Neural crest cell (in vitro differentiated cells): ENCODE data around the gene SERPINI1. TPM values are rescaled to one million over a fixed set of nuclear protein-coding genes. Genes with fewer than 3 reads are reported as not detected.

Experiments
- DNase-seq: peaks from one replicate; pipeline ENCODE4 v3.0.0; 2021; ENCODE audit warnings: low read depth, mixed read lengths, low spot score
- H3K27ac Mint-ChIP-seq: one replicate; pipeline ENCODE4 v1.8.0; 2021; ENCODE audit warnings: mild to moderate bottlenecking, mixed read lengths; ENCODE audit not compliant: unreplicated experiment
- H3K27me3 Mint-ChIP-seq: 2 replicates; pipeline ENCODE4 v1.8.0; 2021; ENCODE audit warnings: low read depth, mild to moderate bottlenecking, mixed read lengths
- H3K36me3 Mint-ChIP-seq: 2 replicates; pipeline ENCODE4 v1.8.0; 2021; ENCODE audit warnings: low read depth, mild to moderate bottlenecking, mixed read lengths
- H3K4me1 Mint-ChIP-seq: 2 replicates; pipeline ENCODE4 v1.8.0; 2021; ENCODE audit warnings: mixed read lengths
- H3K4me3 Mint-ChIP-seq: one replicate; pipeline ENCODE4 v1.8.0; 2021; ENCODE audit warnings: mild to moderate bottlenecking, mixed read lengths
- H3K9me3 Mint-ChIP-seq: 2 replicates; pipeline ENCODE4 v1.8.0; 2021; ENCODE audit warnings: mixed read lengths
- CTCF ChIP-seq: fragments of 200-600 bp; sonication (generic); conservative IDR thresholded peaks from 2 replicates; pipeline ENCODE4 v1.5.0; 2021; ENCODE audit warnings: antibody characterized with exemption, mild to moderate bottlenecking
- total RNA-seq: library from RNA; stranded (reverse); gene quantifications from 2 replicates; pipeline ENCODE4 v1.2.1, GENCODE V29; 2021

SERPINI1 gene
- total RNA-seq, 1 donor from 2014 or later, result 1.0 TPM

- no peaks in the 10 kb centered on the region for H3K36me3 Mint-ChIP-seq
- H3K4me3 Mint-ChIP-seq, result no peak overlapping the region
Measured at GRCh38 chr3:167855306-167855705, 119.8 kb downstream of the SERPINI1 start.

GRCh38 chr3:167858865-167859264 is 123.3 kb downstream of the SERPINI1 start:
- no peak for TF ChIP-seq CTCF
- no peak for DNase-seq
- H3K36me3 Mint-ChIP-seq, result no peaks in the 10 kb centered on the region
- H3K27me3 Mint-ChIP-seq, result no peaks in the 10 kb centered on the region
- no peak overlapping the region for H3K27ac Mint-ChIP-seq
- no peak overlapping the region for H3K4me3 Mint-ChIP-seq
- H3K9me3 Mint-ChIP-seq, result no peaks in the 10 kb centered on the region
- H3K4me1 Mint-ChIP-seq, result no peaks in the 10 kb centered on the region

More at GRCh38 chr3:167855306-167855705, 119.8 kb downstream of the SERPINI1 start:
- Mint-ChIP-seq H3K27me3 (no peaks in the 10 kb centered on the region), H3K9me3 (no peaks in the 10 kb centered on the region), H3K4me1 (no peaks in the 10 kb centered on the region), H3K27ac (no peak overlapping the region)
- TF ChIP-seq CTCF, result no peak
- no peak for DNase-seq

GRCh38 chr3:167859610-167860009 is 124.1 kb downstream of the SERPINI1 start:
- Mint-ChIP-seq H3K27ac (no peak overlapping the region), H3K4me3 (no peak overlapping the region), H3K9me3 (no peaks in the 10 kb centered on the region), H3K36me3 (no peaks in the 10 kb centered on the region), H3K27me3 (no peaks in the 10 kb centered on the region), H3K4me1 (no peaks in the 10 kb centered on the region)
- TF ChIP-seq CTCF, result no peak
- no peak for DNase-seq

GRCh38 chr3:167861649-167862048 is 126.1 kb downstream of the SERPINI1 start:
- Mint-ChIP-seq H3K27me3 (no peaks in the 10 kb centered on the region), H3K4me1 (no peaks in the 10 kb centered on the region), H3K36me3 (no peaks in the 10 kb centered on the region), H3K4me3 (no peak overlapping the region), H3K9me3 (no peaks in the 10 kb centered on the region), H3K27ac (peak overlapping the region; percentile 39)
- no peak for DNase-seq
- no peak for TF ChIP-seq CTCF

- Mint-ChIP-seq H3K36me3 (no peaks in the 10 kb centered on the region), H3K27ac (no peak overlapping the region), H3K4me1 (no peaks in the 10 kb centered on the region), H3K27me3 (no peaks in the 10 kb centered on the region), H3K4me3 (no peak overlapping the region), H3K9me3 (no peaks in the 10 kb centered on the region)
- no peak for DNase-seq
- TF ChIP-seq CTCF, result no peak
Measured at GRCh38 chr3:167862104-167862730, 126.7 kb downstream of the SERPINI1 start.
